Fibroblast of the conjunctiva (primary cell): ENCODE measurements around the gene PSMA1.

Experiments
- DNase-seq: peaks from one replicate; pipeline ENCODE4 v3.0.0-alpha.2; 2010; ENCODE audit warnings: low read depth

PSMA1 gene

GRCh38 chr11:14529951-14530350, 9.8 kb upstream of the PSMA1 start:
- DNase-seq, result no peak

- no peak for DNase-seq
These were observed 9.1 kb upstream of the PSMA1 start for GRCh38 chr11:14529321-14529720.

GRCh38 chr11:14522801-14523200, 2.6 kb upstream of the PSMA1 start:
- DNase-seq, result no peak

GRCh38 chr11:14522245-14522644, 2.1 kb upstream of the PSMA1 start:
- no peak for DNase-seq

GRCh38 chr11:14520747-14521151, 563 bp upstream of the PSMA1 start:
- DNase-seq, result no peak

- DNase-seq, result no peak
These were observed 629 bp downstream of the PSMA1 start for GRCh38 chr11:14519597-14519916.

- no peak for DNase-seq
These were observed 1.4 kb downstream of the PSMA1 start for GRCh38 chr11:14518820-14519219.

GRCh38 chr11:14513800-14514199, 6.4 kb downstream of the PSMA1 start:
- no peak for DNase-seq

GRCh38 chr11:14506532-14506931, 13.7 kb downstream of the PSMA1 start:
- no peak for DNase-seq

- no peak for DNase-seq
These were observed 17.2 kb downstream of the PSMA1 start for GRCh38 chr11:14503023-14503422.

- no peak for DNase-seq
These were observed 18.1 kb downstream of the PSMA1 start for GRCh38 chr11:14502039-14502438.

GRCh38 chr11:14500181-14500651, 20.0 kb downstream of the PSMA1 start:
- DNase-seq, result peak; percentile 38

GRCh38 chr11:14499560-14500180, 20.5 kb downstream of the PSMA1 start, which contains the start of gene COPB1:
Gene COPB1, minus strand, starts transcription at chr11:14499811. Its CDS starts 883 bp downstream, at chr11:14498928.
- peak; percentile 89 for DNase-seq

GRCh38 chr11:14499178-14499559, 21.0 kb downstream of the PSMA1 start:
- DNase-seq, result no peak

- DNase-seq, result no peak
These were observed 39.5 kb downstream of the PSMA1 start for GRCh38 chr11:14480716-14481115.

GRCh38 chr11:14471127-14471526, 49.1 kb downstream of the PSMA1 start:
- no peak for DNase-seq

GRCh38 chr11:14463623-14464022, 56.6 kb downstream of the PSMA1 start:
- no peak for DNase-seq

- no peak for DNase-seq
These were observed 60.0 kb downstream of the PSMA1 start for GRCh38 chr11:14460147-14460546.

GRCh38 chr11:14458377-14458776, 61.8 kb downstream of the PSMA1 start:
- DNase-seq, result no peak

- DNase-seq, result no peak
These were observed 64.3 kb downstream of the PSMA1 start for GRCh38 chr11:14455648-14456430.
